MV-4-11 (cell line): ENCODE measurements around the gene CCDC88B.
"Not testable (repeated sequence)": the region's sequence is repeated elsewhere in the genome, so short reads cannot be mapped to it uniquely, and the experiment has no call there.

Experiments
- DNase-seq: peaks from one replicate; lab custom pipeline; 2025; lab: John Stamatoyannopoulos, UW

CCDC88B gene

GRCh38 chr11:64323373-64323772, 16.6 kb upstream of the CCDC88B start:
- DNase-seq: no peak

- not testable (repeated sequence) for DNase-seq
Measured at GRCh38 chr11:64323984-64324383, 16.0 kb upstream of the CCDC88B start.

- DNase-seq: no peak
Measured at GRCh38 chr11:64324692-64325469, 15.1 kb upstream of the CCDC88B start.

- no peak for DNase-seq
Measured at GRCh38 chr11:64327375-64327774, 12.6 kb upstream of the CCDC88B start.

- DNase-seq: no peak
Measured at GRCh38 chr11:64327993-64328392, 12.0 kb upstream of the CCDC88B start.

- DNase-seq: no peak
Measured at GRCh38 chr11:64330888-64331287, 9.1 kb upstream of the CCDC88B start.

- peak; percentile 99 for DNase-seq
Measured at GRCh38 chr11:64331569-64332371, 8.2 kb upstream of the CCDC88B start.

- no peak for DNase-seq
Measured at GRCh38 chr11:64333556-64333955, 6.4 kb upstream of the CCDC88B start.

GRCh38 chr11:64334764-64335735, 5.0 kb upstream of the CCDC88B start:
- peak; percentile 96 for DNase-seq

GRCh38 chr11:64337538-64338249, 2.3 kb upstream of the CCDC88B start:
- no peak for DNase-seq

GRCh38 chr11:64338716-64339115, 1.3 kb upstream of the CCDC88B start:
- no peak for DNase-seq

- DNase-seq: no peak
Measured at GRCh38 chr11:64339286-64339685, 718 bp upstream of the CCDC88B start.

GRCh38 chr11:64340671-64341335, 799 bp downstream of the CCDC88B start:
- DNase-seq: peak; percentile 40

GRCh38 chr11:64341429-64341828, 1.4 kb downstream of the CCDC88B start:
- no peak for DNase-seq

GRCh38 chr11:64341851-64342791, 2.1 kb downstream of the CCDC88B start:
- peak; percentile 91 for DNase-seq

GRCh38 chr11:64342869-64343745, 3.1 kb downstream of the CCDC88B start:
- no peak for DNase-seq

- DNase-seq: no peak
Measured at GRCh38 chr11:64343767-64344559, 4.0 kb downstream of the CCDC88B start.

GRCh38 chr11:64344787-64345186, 4.8 kb downstream of the CCDC88B start:
- DNase-seq: no peak
